Caki2 (cell line): Measurements from ENCODE around the gene CCDC33. TPM values are rescaled to one million over a fixed set of nuclear protein-coding genes. Genes with fewer than 3 reads are reported as not detected.

Source experiments
- DNase-seq: peaks from one replicate; pipeline ENCODE4 v3.0.0-alpha.2; 2015; ENCODE audit warnings: low read depth
- in situ Hi-C: cut with HindIII; loops from 2 replicates; pipeline ENCODE4 v1.10.0; 2016; ENCODE audit warnings: low sequenced_read_pairs, low pct_unique_long_range_greater_than_20kb, mixed read lengths
- total RNA-seq: library from RNA; depleted of rRNA; stranded (reverse); fragments of >200 nt; shearing (Covaris generic); gene quantifications from 2 replicates; pipeline ENCODE4 v1.2.3, GENCODE V29; 2014; ENCODE audit warnings: low replicate concordance

Gene CCDC33
- total RNA-seq, 1 experiment from 2014 or later, result 0.84 TPM

DNA sequence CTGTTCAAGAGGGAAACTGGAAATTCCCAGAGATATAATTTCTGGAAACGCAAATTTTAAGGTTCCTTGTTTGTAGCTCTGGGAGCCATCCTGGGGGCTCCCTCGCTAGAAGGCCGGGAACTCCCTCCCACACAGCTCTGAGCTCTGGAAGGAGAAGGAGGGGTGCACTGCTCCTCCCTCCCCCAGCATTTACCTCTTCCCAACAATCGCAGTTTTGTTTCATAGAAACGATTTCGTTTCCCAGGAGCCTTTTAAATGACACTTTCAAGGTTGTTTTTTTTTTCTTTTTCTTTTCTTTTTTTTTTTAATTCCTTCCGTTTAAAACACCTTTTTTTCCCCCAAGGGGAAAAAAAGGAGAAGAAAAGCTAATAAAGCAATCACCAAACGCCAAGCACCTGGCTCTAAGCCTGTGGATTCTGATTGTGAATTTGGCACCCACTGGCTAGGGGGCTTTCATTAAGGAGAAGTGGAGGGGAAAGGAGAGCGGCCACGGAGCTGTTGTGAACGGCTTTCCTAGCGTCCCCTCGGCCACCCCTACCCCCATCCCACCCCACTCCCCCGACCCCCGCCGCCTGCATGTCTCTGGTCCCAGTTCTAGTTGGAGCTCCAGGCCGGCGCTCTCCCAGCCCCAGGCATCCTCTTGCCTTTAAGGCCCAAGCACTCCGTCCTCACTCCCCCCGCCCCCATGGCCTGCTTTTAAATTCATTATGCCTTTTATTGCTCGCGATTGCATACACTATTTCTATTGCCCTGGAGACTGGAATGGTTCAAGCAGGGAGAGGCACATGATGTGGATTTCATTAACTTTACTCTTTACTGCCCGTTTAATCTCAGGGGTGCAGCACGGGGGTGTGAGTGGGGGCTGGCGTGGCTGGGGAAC, 13.6 kb upstream of the CCDC33 start:
- DNase-seq, result no peak
- in situ Hi-C loops, result no loop called here

DNA sequence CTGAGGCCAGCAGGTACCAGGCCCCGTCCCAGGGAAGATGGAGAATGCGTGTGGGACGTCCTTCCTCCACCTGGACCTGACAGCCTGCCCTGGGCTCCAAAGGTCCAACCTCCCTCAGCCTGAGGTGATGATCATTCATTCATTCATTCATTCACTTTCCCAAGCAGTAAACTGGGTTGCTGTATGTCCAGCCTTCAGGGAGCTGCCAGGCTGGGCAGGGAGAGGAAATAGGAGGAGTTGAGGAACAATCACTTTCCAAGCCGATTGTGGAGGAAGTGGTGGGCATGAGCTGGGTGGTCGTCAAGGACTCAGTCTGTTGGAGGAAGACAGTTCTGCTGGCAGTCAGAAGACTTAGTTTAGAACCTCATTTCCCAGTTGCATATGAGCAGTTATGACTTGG, 10.2 kb upstream of the CCDC33 start:
- in situ Hi-C loops, result no loop called here
- no peak for DNase-seq

DNA sequence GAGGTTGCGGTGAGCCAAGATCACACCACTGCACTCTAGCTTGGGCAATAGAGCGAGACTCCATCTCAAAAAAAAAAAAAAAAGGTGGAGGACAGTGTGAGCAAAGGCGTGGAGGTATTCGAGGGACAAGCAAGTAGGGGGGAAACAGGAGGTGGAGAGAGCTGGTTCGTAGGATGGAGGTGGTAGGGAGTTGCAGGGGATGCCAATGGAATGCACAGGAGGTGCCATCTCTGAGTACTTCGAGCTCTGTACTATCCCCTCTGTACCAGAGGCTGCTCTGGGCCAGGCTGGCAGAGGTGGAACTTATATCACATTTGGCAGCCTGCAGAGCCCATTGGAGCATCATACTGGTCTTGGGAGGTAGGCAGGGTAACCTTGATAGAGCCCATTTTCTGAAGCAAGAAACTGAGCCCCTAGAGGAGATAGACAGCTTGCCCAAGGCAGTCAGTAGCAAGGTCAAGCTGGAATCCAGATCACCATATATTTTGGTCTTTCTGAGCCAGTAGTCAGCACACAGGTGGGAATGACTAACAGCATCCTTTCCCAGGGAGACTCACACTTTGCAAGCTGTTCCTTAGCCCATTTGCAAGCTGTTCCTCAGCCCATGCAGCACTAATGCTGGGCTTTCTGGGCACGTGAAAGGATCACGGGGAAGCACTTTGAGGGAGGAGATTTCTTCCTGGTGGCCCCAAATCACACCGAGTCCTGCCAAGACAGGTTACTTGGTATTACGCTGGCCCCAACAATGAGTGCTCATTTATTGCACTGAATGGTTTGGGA, 9.2 kb upstream of the CCDC33 start:
- DNase-seq, result no peak
- in situ Hi-C loops, result no loop called here

DNA sequence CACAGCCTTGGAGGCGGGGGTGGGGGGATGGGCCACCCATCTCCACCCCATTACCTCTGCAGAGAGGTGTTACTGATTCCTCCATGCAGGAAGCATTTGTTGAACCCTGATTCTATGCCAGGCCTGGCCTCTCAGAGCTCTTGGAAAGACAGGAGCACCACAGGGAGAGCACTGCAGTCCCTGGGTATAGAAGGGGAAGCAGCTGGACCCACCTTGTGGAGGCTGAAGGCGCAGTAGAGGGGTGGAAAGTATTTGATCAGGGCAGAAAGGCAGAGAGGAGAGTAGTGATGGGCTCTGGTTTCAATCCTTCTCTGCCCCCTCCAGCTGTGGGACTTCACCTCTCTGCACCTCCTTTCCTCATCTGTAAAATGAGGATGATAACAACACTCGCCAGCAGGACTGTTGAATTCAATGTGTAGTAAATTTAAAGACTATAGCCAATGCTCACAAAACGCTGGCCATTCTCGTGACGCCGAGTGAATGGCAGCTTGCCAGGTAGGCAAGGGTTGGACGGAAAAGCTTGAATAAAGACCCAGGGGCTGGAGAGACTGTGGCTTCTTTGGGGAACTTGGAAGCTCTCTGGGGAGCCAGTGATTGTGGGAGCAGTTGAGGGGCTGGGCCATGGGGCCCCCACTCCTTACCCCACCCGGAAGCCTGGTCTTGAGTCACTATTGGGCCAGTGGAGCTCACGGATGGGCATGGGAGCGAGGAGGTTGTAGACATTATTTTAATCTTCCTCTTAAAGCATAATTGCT, 8.0 kb upstream of the CCDC33 start:
- no peak for DNase-seq
- in situ Hi-C loops, result no loop called here

DNA sequence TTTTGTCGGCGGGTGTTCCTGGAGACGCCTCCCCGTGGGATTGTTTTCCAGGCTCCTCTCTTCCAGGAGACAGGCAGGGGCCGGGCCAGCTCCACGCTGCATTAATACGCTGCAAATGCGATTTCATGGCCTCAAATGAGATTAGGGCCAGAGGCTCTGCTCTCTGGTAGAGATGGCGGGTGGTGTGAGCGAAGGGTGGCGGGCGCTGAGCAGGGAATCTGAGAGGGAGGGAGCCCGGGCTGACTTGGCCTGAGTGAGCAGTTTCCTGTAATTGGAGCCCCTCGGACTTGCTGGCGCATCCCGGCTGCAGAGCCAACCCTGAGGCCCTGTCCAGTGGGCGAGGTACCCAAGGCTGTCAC, 7.4 kb upstream of the CCDC33 start:
- DNase-seq, result no peak
- in situ Hi-C loops, result no loop called here

DNA sequence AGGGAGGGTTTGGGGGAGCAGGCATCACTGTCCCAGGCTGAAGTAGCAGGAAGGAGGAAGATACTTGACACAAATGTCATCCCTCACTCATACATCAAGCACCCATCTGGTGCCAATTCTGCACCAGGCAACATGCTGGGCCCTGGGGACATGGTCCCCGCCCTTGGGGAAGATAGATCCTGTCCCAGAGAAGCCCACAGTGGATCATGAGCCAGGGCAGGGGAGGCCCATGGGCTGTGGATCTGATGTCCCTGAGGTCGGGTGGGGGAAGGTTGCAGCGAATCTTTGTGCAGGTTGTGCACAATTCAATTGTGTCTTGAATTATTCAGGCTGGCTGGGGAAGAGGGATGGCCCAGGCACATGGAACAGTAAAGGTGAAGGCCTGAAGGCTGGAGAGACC, 6.4 kb upstream of the CCDC33 start:
- in situ Hi-C loops, result no loop called here
- no peak for DNase-seq

DNA sequence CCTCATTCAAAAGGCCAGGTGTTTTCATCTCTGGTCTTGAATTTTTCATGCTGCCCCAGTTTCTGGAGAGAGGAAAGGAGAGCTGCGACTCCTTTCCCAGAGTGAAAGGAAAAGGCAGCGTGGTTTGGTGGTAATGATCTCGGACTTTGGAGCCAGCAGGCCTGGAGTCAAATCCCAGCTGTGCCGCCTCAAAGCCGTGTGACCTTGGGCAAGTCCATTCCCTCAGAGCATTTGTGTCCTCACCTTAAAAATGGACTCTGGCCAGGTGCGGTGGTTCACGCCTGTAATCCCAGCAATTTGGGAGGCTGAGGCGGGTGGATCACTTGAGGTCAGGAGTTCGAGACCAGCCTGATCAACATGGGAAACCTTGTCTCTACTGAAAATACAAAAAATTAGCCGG, 4.7 kb upstream of the CCDC33 start:
- no peak for DNase-seq
- in situ Hi-C loops, result no loop called here

DNA sequence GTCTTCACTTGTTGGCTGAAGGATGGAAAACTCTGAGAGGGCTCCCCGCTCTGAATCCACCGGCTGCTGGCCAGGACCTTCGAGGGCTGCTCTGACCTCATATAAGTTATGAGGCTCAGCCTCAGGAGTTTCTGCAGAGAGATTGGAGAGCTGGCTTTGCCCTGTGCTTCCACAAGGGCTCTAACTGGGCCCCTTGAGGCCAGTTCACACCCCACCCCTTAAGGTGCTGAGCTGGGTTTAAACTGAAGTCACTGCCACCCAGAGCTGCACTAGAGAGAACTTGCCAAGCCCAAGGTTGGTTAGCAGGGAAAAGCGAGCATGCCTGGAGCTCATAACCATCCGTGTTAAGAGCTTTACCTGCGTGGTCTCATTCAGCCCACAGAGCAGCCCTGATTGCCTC, 2.8 kb upstream of the CCDC33 start:
- in situ Hi-C loops, result no loop called here
- DNase-seq, result no peak

DNA sequence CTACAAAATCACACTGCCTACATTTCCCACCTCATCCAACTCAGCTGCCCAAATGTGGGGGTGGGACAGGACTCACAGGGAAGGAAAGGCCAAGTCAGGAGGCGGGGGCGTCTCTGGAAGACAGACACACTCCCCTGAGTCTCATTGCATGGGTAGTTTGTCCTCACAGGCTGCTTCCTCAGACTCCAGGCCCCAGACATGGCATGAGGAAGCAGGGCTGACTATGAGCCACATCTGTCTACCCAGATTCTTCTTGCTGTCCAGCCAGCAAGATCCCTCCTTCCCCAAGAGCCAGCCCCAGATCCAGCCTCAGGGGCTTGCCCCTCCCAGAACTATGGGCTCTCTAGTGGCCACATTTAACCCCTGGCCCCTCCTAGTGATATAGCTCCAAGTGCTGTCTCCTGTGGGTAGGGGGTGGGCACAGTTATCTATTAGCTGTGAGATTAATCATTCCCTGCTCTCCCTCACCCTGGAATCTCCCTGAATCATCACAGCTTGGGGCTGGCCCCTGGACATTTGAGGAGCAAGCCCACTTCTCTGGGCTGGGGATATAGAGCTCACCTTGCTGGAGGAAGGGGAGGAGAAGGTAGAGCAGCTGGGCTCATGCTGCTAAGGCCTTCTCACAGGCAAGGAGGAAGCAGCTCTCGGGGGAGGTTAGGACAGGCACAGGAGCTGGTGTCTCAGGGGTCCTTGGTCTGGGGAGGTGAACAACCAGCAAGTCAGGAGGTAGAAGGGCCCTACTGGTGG, 2.1 kb upstream of the CCDC33 start:
- peak; percentile 87 for DNase-seq
- in situ Hi-C loops, result no loop called here

DNA sequence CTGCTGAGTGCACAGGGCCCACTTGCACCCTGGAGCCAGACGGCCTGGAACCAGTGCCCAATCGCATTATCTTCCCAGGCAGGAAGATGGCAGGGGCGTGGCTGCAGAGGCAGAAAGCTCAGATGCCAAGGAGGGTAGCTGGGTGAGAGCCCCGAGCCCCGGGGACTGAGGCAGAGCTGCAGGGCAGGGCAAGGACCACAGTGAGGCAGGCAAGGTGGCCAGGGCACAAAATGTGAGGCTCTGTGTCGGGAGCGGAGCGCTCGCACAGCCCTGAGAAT, 1.6 kb upstream of the CCDC33 start:
- in situ Hi-C loops, result no loop called here
- no peak for DNase-seq

DNA sequence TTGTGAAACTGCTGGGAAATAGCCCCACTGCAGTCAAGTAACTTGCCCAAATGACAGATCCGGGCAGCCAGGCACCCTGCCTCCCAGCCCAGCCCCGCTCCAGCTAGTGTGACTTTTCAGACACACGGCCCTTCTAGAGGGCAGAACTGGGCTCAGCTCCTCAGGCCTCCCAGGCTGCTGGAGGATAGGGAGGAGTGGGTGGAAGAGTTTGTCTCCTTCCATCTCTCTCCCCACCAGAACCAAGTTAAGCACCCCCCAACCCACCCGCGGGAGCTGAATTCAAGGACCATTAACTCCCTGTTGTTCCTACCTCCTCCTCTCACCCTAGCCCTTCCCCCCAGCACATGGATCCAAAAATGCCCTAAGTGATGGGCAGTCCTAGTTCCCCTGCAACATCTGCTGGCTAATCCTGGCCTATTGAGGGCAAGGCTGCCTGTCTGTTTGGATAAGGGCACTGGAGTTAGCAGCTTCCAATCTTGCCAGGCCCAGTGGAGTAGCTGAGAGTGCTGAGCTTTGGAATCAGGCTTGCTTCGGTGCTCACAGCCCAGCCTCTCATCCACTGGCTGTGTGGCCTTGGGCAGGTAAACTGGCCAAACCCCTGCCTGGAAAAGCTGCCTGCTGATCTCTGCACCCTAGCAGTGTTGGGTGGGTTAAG, 3.1 kb downstream of the CCDC33 start:
- DNase-seq, result no peak
- in situ Hi-C loops, result no loop called here

DNA sequence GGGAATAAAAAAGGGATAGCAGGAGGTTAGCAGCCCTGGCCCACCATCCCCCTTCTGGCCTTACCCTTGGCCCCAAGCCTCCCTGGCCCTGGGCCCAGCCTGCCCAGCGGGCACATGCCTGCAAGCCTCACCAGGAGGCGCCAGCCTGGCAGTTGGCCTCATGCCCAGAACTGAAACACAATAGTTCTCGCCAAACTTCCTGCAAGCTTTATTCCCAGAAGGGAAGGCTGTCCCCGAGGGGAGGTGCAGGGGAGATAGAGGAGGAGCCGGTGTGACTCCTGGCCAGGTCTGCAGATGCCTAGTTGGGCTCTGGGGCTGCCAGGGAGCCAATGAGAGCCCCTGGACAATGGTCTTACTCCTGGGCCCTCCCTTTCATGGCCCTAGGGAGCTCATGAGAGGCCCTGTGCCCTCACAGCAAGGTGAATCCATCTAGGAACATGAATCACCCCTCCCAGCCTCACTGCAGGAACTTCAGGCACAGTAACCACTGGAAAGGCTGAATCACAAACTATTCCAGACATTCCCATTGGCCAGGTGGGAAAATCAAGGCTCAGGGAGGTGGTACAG, 4.0 kb downstream of the CCDC33 start:
- DNase-seq, result peak; percentile 99
- in situ Hi-C loops, result no loop called here

DNA sequence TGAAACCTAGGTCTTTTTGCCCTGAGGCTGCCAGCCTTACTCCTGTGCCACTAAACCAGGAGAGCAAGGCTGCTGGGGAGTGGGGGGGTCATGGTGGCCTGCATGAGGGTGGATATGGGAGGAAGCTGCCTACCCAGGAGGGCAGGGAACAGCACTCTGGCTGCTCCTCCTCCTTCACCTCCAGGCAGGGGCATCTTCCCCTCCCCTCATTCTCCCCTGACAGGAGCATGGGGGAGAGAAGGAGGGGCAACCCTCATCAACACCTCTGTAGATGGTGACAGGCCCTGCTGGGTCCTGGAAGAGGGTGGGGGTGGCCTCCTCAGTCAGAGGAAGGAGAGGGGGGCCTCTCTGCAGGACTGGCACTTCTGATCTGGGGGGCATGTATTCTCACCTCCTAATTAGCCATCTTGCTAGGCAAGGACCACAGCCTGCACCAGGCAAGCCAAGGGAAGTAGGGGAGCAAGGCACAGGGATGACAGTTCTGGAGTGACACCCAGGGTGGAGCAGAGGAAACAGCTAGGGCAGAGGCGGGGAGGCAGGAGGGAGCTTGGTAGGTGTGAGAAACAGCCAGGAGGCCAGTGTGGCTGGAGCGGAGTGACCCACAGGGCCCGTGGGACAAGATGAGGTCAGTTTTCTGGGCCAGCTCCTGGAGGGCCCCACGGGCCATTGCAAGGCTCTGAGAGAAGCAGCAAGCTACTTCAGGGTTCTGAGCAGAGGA, 4.9 kb downstream of the CCDC33 start:
- in situ Hi-C loops, result no loop called here
- DNase-seq, result peak; percentile 19

DNA sequence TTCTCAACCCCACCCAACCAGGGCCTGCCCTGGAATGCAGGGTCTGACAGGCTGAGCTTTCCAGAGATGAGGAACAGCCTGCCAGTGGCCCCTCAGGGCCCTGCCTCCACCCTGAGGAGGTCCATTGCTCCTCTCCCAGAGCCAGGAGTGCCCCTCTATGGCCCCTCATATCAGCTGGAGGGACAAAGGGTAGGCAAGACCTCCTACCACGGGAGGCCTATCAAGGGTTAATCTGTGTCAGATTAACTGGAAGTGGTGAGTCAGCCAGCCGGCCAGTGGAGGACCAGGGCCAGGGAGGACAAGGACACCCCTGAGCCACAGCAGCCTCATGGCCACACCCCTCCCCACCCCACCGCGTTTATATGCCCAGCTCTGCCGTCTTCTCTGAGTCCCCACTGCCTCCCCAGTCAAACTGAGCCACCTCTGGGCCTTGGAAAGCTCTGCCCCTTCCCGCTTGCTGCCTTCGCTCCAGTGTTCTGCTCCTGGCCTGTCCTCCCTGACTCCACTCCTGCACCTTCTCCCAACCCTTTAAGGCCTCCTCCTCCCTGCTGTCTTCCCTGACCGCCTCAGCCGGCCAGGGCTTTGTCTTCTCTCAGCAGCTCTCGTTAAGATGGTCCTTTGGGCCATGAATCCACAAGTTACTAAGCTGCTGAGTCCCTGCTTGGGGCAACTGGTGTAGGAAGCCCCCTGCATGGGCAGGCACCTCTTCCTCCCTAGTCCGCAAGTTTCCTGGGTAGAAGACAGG, 6.5 kb downstream of the CCDC33 start:
- peak; percentile 61 for DNase-seq
- in situ Hi-C loops, result no loop called here

DNA sequence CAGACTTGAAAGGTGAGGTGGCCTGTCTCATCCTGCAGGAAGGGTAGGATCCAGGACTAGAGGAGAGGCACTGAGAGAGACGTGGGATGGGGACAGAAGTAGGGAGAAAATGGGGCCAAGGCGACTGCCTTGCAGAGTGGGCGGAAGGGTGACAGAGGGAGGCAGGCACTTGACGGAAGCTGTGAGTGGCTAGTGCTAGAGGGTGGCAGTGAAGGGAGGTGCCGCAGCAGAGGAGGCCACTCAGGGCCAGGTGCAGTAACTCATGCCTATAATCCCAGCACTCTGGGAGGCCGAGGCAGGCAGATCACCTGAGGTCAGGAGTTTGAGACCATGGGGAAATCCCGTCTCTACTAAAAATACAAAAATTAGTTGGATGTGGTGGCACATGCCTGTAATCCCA, 7.3 kb downstream of the CCDC33 start:
- DNase-seq, result no peak
- in situ Hi-C loops, result no loop called here

DNA sequence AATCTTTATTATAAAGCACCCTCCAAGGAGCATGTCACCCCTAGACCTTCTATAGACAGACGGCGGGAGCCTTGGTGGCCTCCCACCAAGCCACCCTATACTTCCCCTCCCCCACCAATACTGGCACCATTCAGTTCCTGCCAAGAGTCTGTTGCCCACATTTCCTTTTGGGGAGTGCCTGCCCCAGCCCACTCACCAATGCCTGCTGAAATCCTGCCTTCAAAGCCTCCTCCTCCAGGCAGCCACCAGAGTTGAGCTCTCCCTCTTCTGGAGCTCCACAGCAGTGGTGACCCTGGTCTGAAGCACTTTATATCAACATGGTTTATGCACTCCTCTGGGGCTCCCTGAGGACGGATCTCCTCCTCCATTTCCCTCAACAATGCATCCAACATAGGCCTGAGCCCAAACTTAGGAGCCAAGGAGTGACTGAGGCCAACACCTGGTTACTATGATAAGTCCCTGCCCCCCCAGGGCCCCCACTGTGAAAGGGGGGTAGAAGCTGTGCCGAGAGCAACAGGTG, 8.8 kb downstream of the CCDC33 start:
- DNase-seq, result no peak
- in situ Hi-C loops, result no loop called here
